ENCODE measurements around the gene LARGE2.

LARGE2 gene

GRCh38 chr11:45974806-45975205 lies 52.4 kb downstream of the LARGE2 start:
- H3K4me3 Mint-ChIP-seq: no peak overlapping the region
- peaks cover 26% of the 10 kb centered on the region for H3K36me3 Mint-ChIP-seq (ENCODE audit: low read depth)

More at GRCh38 chr11:45974806-45975205, 52.4 kb downstream of the LARGE2 start:
- Mint-ChIP-seq H3K27ac (no peak overlapping the region), H3K4me1 (ENCODE audit: low read depth) (no peaks in the 10 kb centered on the region), H3K27me3 (no peaks in the 10 kb centered on the region), H3K9me3 (no peaks in the 10 kb centered on the region)

All from stimulated activated naive CD8-positive, alpha-beta T cell treated with anti-CD3 and anti-CD28 coated beads, Interleukin-15, Interleukin-2, amounts not matched to agents 100 ng/mL and 50 ng/mL, for 24 hours (primary cell).